SU-DHL-6 (cell line): ENCODE results near the gene PPARG.

Experiments
- H2AFZ ChIP-seq: fragments of 200-600 bp; sonication (generic); 2 replicates; pipeline ENCODE4 v1.6.1; 2014; ENCODE audit warnings: low read depth, mild to moderate bottlenecking, moderate library complexity, mixed read lengths, antibody characterized with exemption, low read length; ENCODE audit not compliant: severe bottlenecking
- H3F3A ChIP-seq: fragments of 200-600 bp; shearing (Covaris generic); 2 replicates; pipeline ENCODE4 v1.6.0; 2016; ENCODE audit warnings: antibody characterized with exemption, mild to moderate bottlenecking; ENCODE audit not compliant: insufficient read depth
- H3K27ac ChIP-seq: fragments of 200-600 bp; sonication (generic); 2 replicates; pipeline ENCODE4 v1.5.1; 2016; ENCODE audit warnings: low read depth, mild to moderate bottlenecking, low read length, moderate library complexity, mixed read lengths
- H3K27me3 ChIP-seq: fragments of 200-600 bp; sonication (generic), shearing (Covaris generic); 2 replicates; pipeline ENCODE4 v1.6.0; 2014; ENCODE audit warnings: mild to moderate bottlenecking, low read length
- H3K36me3 ChIP-seq: fragments of 200-600 bp; sonication (generic); 2 replicates; pipeline ENCODE4 v1.6.1; 2014; ENCODE audit warnings: mild to moderate bottlenecking, low read length, mixed read lengths
- H3K4me2 ChIP-seq: fragments of 300-600, 200-600 bp; shearing (Covaris generic), sonication (generic); 2 replicates; pipeline ENCODE4 v1.6.0; 2014; ENCODE audit warnings: low read length, low read depth, mild to moderate bottlenecking; ENCODE audit not compliant: poor library complexity, severe bottlenecking
- H3K4me3 ChIP-seq: fragments of 200-600 bp; sonication (generic); 2 replicates; pipeline ENCODE4 v1.5.1; 2014; ENCODE audit warnings: antibody characterized with exemption, low read length, mild to moderate bottlenecking, mixed read lengths; ENCODE audit not compliant: insufficient read depth, poor library complexity, severe bottlenecking
- H3K79me2 ChIP-seq: fragments of 200-600 bp; sonication (generic); 2 replicates; pipeline ENCODE4 v1.6.1; 2014; ENCODE audit warnings: mild to moderate bottlenecking, low read length, moderate library complexity; ENCODE audit not compliant: insufficient read depth
- H3K9ac ChIP-seq: fragments of 200-600 bp; sonication (generic); 2 replicates; pipeline ENCODE4 v1.7.0; 2014; ENCODE audit warnings: mild to moderate bottlenecking, low read length
- H3K9me2 ChIP-seq: fragments of 200-600 bp; sonication (generic); replicated peaks from 2 replicates; pipeline ENCODE4 v1.6.1; 2014; ENCODE audit warnings: low read length; ENCODE audit not compliant: insufficient read depth
- H3K9me3 ChIP-seq: fragments of 200-600 bp; sonication (generic); 2 replicates; pipeline ENCODE4 v1.6.1; 2014; ENCODE audit warnings: low read length, mixed read lengths; ENCODE audit not compliant: insufficient read depth
- H4K20me1 ChIP-seq: fragments of 200-600 bp; sonication (generic); 2 replicates; pipeline ENCODE4 v1.6.1; 2014; ENCODE audit warnings: low read depth, mild to moderate bottlenecking, antibody characterized with exemption, low read length, moderate library complexity, mixed read lengths
- EZH2phosphoT487 ChIP-seq: fragments of 200-600 bp; sonication (generic), shearing (Covaris generic); conservative IDR thresholded peaks from 2 replicates; pipeline ENCODE4 v1.6.1; 2018; ENCODE audit warnings: mild to moderate bottlenecking, antibody characterized with exemption, low read length, moderate library complexity, mixed read lengths
- TF ChIP-seq, protein P1 (sequence below): fragments of 200-600 bp; sonication (generic); IDR thresholded peaks from one replicate; pipeline ENCODE4 v1.5.1; 2017; ENCODE audit warnings: antibody characterized with exemption, mild to moderate bottlenecking, low read length, moderate library complexity; ENCODE audit not compliant: insufficient read depth, poor library complexity, severe bottlenecking

PPARG gene

DNA sequence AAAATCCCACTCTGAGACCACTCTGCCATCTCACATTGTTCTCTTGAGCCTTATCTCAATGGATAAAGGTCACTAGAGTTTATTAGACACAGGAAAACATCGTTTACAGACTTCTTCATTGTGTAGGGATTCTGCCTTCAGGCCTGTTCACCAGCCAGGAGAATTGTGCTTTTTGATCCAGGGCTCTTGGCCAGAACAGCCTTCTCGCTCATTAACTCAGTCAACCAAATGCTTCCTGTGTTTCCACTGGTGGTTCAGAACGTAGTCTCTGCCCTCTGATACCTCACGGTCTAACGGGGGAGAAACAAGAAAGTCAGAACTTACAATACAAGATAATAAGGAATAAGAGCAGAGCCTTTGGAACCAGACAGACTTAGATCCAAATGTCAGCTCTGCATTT lies 141.2 kb downstream of the PPARG start:
- TF ChIP-seq, protein P1, sequence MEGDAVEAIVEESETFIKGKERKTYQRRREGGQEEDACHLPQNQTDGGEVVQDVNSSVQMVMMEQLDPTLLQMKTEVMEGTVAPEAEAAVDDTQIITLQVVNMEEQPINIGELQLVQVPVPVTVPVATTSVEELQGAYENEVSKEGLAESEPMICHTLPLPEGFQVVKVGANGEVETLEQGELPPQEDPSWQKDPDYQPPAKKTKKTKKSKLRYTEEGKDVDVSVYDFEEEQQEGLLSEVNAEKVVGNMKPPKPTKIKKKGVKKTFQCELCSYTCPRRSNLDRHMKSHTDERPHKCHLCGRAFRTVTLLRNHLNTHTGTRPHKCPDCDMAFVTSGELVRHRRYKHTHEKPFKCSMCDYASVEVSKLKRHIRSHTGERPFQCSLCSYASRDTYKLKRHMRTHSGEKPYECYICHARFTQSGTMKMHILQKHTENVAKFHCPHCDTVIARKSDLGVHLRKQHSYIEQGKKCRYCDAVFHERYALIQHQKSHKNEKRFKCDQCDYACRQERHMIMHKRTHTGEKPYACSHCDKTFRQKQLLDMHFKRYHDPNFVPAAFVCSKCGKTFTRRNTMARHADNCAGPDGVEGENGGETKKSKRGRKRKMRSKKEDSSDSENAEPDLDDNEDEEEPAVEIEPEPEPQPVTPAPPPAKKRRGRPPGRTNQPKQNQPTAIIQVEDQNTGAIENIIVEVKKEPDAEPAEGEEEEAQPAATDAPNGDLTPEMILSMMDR: no peak
- no peak for TF ChIP-seq EZH2phosphoT487
- no peaks in the 10 kb centered on the region for H3K27me3 ChIP-seq

GRCh38 chr3:12433823-12434222 lies 145.0 kb downstream of the PPARG start:
- no peak overlapping the region for H3K27ac ChIP-seq
- H3K4me3 ChIP-seq: no peak overlapping the region
- H3K9me3 ChIP-seq: no peaks in the 10 kb centered on the region
- H4K20me1 ChIP-seq: no peaks in the 10 kb centered on the region
- TF ChIP-seq EZH2phosphoT487: no peak
- TF ChIP-seq, protein P1: no peak
- H3K4me2 ChIP-seq: no peak overlapping the region
- no peaks in the 10 kb centered on the region for H3K9me2 ChIP-seq
- H3K79me2 ChIP-seq: no peaks in the 10 kb centered on the region
- no peak overlapping the region for H2AFZ ChIP-seq
- no peaks in the 10 kb centered on the region for H3F3A ChIP-seq
- H3K27me3 ChIP-seq: no peaks in the 10 kb centered on the region
- H3K36me3 ChIP-seq: no peaks in the 10 kb centered on the region
- no peak overlapping the region for H3K9ac ChIP-seq

More for the DNA sequence above, 141.2 kb downstream of the PPARG start:
- H3K9me3 ChIP-seq: no peaks in the 10 kb centered on the region
- no peak overlapping the region for H3K27ac ChIP-seq
- no peak overlapping the region for H3K4me2 ChIP-seq
- H4K20me1 ChIP-seq: no peaks in the 10 kb centered on the region
- no peaks in the 10 kb centered on the region for H3K9me2 ChIP-seq
- H2AFZ ChIP-seq: no peak overlapping the region
- no peaks in the 10 kb centered on the region for H3K79me2 ChIP-seq
- H3K4me3 ChIP-seq: no peak overlapping the region
- H3K36me3 ChIP-seq: no peaks in the 10 kb centered on the region
- H3F3A ChIP-seq: no peaks in the 10 kb centered on the region
- H3K9ac ChIP-seq: no peak overlapping the region

DNA sequence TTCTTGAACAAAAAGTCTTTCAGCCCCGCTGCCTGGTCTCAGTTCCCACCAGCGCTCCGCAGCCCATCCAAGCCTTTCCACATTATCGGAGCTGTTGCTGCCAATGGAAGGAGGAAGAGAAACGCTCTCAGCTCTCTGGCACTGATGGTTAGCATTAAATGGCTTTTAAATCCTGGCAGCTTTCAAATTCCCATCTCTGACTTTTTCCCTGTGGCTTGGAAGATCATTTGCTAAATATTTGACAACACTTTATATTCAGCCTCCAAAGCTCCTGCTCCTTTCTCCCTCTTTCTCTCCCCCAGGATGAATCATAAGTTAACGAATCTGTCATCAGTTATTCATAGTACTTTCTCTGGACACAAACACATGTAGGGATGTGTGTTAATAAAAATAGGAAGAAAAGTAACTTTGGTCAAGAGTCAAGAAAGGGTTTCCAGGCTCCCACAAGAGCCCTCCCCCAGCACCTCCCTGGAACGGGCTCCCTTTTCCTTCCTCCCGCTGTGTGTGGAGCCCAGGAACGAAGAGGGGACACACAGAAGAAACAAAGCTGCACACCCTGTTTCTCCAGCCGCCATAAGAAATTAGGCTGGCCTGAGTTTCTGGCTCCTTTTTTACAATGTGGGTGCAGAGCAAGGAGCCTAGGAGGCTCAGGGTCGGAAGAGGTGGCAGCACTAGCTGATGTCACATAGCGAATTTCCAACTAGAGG lies 147.8 kb downstream of the PPARG start:
- Histone ChIP-seq H3K27me3 (no peaks in the 10 kb centered on the region), H3K36me3 (no peaks in the 10 kb centered on the region), H3K4me3 (no peak overlapping the region), H3K9ac (no peak overlapping the region), H3K9me3 (no peaks in the 10 kb centered on the region), H3K79me2 (no peaks in the 10 kb centered on the region), H3K27ac (no peak overlapping the region), H2AFZ (no peak overlapping the region), H3K4me2 (no peak overlapping the region), H3F3A (no peaks in the 10 kb centered on the region), H4K20me1 (no peaks in the 10 kb centered on the region), H3K9me2 (no peaks in the 10 kb centered on the region)
- no peak for TF ChIP-seq EZH2phosphoT487
- TF ChIP-seq, protein P1: no peak
